Measurements from ENCODE around the gene C8B.

Gene C8B

GRCh38 chr1:56933161-56933560 lies 32.7 kb downstream of the C8B start:
- no peak overlapping the region for H3K27ac ChIP-seq
- H3K4me2 ChIP-seq (ENCODE audit: low read length): no peak overlapping the region
- no peak overlapping the region for H3K9ac ChIP-seq
- H3K36me3 ChIP-seq (ENCODE audit: control insufficient read depth, insufficient read depth, low read length): no peaks in the 10 kb centered on the region
- no peaks in the 10 kb centered on the region for H3K4me1 ChIP-seq
- H3K79me2 ChIP-seq: no peaks in the 10 kb centered on the region
- no peaks in the 10 kb centered on the region for H3K27me3 ChIP-seq (ENCODE audit: control insufficient read depth, insufficient read depth, low read length)
- H3K9me3 ChIP-seq (ENCODE audit: control insufficient read depth, low read length): no peaks in the 10 kb centered on the region
- H3K4me3 ChIP-seq (ENCODE audit: low read depth, low read length): no peak overlapping the region
- no peak overlapping the region for H2AFZ ChIP-seq
- TF ChIP-seq CTCF (IDR thresholded peaks at IDR 0.05): no peak

DNA sequence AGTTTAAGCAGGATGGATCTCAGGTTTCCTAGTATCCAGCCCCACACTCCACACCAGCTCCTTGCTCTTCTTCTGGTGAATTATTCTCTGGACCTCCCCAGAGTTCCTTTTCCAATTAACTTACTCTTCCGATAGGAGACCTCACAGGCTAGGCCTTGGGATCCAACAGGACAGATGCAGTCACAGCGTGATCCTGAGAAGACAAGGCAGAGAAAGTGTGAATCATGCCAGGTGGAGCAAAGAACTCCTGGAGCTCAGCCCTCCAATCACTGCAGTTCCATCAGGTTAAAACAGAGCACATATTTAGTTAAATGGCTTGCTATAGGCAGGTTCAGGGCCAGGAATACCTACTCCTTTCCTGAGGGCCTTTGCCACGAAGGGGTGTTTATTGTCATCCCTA lies 34.1 kb downstream of the C8B start:
- Histone ChIP-seq H3K36me3 (ENCODE audit: control insufficient read depth, insufficient read depth, low read length) (no peaks in the 10 kb centered on the region), H3K27me3 (ENCODE audit: control insufficient read depth, insufficient read depth, low read length) (no peaks in the 10 kb centered on the region), H3K4me1 (no peaks in the 10 kb centered on the region), H3K9ac (no peak overlapping the region), H3K4me3 (ENCODE audit: low read depth, low read length) (no peak overlapping the region), H2AFZ (no peak overlapping the region), H3K4me2 (ENCODE audit: low read length) (no peak overlapping the region), H3K9me3 (ENCODE audit: control insufficient read depth, low read length) (no peaks in the 10 kb centered on the region), H3K79me2 (no peaks in the 10 kb centered on the region), H3K27ac (no peak overlapping the region)
- no peak for TF ChIP-seq CTCF (IDR thresholded peaks at IDR 0.05)

DNA sequence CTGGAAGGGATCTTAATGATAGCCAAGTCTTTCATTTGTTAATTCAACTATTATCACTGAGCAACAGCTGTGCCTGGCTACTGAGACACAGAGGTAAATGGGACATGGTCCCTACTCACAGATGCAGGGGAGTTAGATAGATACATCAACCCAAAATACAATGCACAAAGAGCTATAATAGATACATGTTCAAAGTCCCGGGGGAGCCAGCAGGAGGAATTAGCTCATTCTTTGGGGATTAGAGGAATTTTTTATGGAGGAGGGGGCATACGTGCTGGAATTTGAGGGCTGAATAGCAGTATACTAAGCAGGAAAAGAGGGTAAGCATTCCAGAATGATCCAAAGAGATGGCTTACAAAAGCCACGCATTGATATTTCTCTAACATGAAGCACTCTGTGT lies 34.6 kb downstream of the C8B start:
- no peak for TF ChIP-seq CTCF (IDR thresholded peaks at IDR 0.05)
- Histone ChIP-seq H3K27me3 (ENCODE audit: control insufficient read depth, insufficient read depth, low read length) (no peaks in the 10 kb centered on the region), H3K4me1 (no peaks in the 10 kb centered on the region), H3K27ac (no peak overlapping the region), H3K36me3 (ENCODE audit: control insufficient read depth, insufficient read depth, low read length) (no peaks in the 10 kb centered on the region), H3K9me3 (ENCODE audit: control insufficient read depth, low read length) (no peaks in the 10 kb centered on the region), H3K4me3 (ENCODE audit: low read depth, low read length) (no peak overlapping the region), H3K79me2 (no peaks in the 10 kb centered on the region), H3K9ac (no peak overlapping the region), H2AFZ (no peak overlapping the region), H3K4me2 (ENCODE audit: low read length) (no peak overlapping the region)

DNA sequence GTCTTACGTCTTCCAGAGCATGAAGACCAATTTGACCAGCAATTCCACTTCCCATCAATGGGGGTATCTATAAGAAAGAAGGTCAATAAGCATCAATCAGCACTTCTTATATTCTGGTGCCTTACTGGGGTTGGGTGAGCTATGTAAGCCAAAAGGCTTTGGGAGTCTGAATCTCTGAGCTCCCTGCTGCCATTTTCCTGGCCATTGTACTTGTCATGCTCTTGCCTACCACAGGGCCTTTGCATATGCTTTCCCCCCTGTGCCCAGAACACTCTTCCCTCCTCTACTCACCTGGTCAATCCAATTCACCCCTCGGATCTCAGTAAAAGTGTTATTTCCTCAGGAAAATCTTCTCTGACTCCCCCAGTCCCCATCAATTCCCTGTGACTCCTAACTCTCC lies 36.3 kb downstream of the C8B start:
- Histone ChIP-seq H3K9me3 (ENCODE audit: control insufficient read depth, low read length) (no peaks in the 10 kb centered on the region), H3K36me3 (ENCODE audit: control insufficient read depth, insufficient read depth, low read length) (no peaks in the 10 kb centered on the region), H3K79me2 (no peaks in the 10 kb centered on the region), H3K9ac (no peak overlapping the region), H3K4me3 (ENCODE audit: low read depth, low read length) (no peak overlapping the region), H3K27ac (no peak overlapping the region), H2AFZ (no peak overlapping the region), H3K27me3 (ENCODE audit: control insufficient read depth, insufficient read depth, low read length) (no peaks in the 10 kb centered on the region), H3K4me2 (ENCODE audit: low read length) (no peak overlapping the region), H3K4me1 (no peaks in the 10 kb centered on the region)
- TF ChIP-seq CTCF (IDR thresholded peaks at IDR 0.05): no peak

- H3K4me2 ChIP-seq (ENCODE audit: low read length): no peak overlapping the region
- no peaks in the 10 kb centered on the region for H3K36me3 ChIP-seq (ENCODE audit: control insufficient read depth, insufficient read depth, low read length)
- no peak overlapping the region for H2AFZ ChIP-seq
- no peak overlapping the region for H3K4me3 ChIP-seq (ENCODE audit: low read depth, low read length)
- no peaks in the 10 kb centered on the region for H3K9me3 ChIP-seq (ENCODE audit: control insufficient read depth, low read length)
- H3K27me3 ChIP-seq (ENCODE audit: control insufficient read depth, insufficient read depth, low read length): no peaks in the 10 kb centered on the region
- no peaks in the 10 kb centered on the region for H3K4me1 ChIP-seq
- no peaks in the 10 kb centered on the region for H3K79me2 ChIP-seq
- H3K9ac ChIP-seq: no peak overlapping the region
- TF ChIP-seq CTCF (IDR thresholded peaks at IDR 0.05): no peak
- no peak overlapping the region for H3K27ac ChIP-seq
Observed at GRCh38 chr1:56927986-56928385, 37.8 kb downstream of the C8B start.
